ENCODE measurements around the gene RASAL3.
"Not testable (repeated sequence)": the region's sequence is repeated elsewhere in the genome, so short reads cannot be mapped to it uniquely, and the experiment has no call there.

RASAL3 gene

GRCh38 chr19:15480996-15481395, 16.7 kb upstream of the RASAL3 start:
- H3K9me3 Mint-ChIP-seq, DNase-seq, H3K27me3 Mint-ChIP-seq, H3K27ac Mint-ChIP-seq, H3K4me3 Mint-ChIP-seq, ATAC-seq: not testable (repeated sequence)
- H3K4me1 Mint-ChIP-seq, result peaks cover 54% of the 10 kb centered on the region

- H3K27ac Mint-ChIP-seq, result peak within 1 kb of the TSS; percentile 40 to 91
- ATAC-seq (peak; percentile 70), DNase-seq (no peak)
- H3K4me1 Mint-ChIP-seq, result peaks cover 57% of the 10 kb centered on the region
- no peaks in the 10 kb centered on the region for H3K9me3 Mint-ChIP-seq
- H3K4me3 Mint-ChIP-seq, result no peak within 1 kb of the TSS
- no peaks in the 10 kb centered on the region for H3K27me3 Mint-ChIP-seq
Observed at GRCh38 chr19:15479391-15480345, 15.3 kb upstream of the RASAL3 start, which contains the start of gene PGLYRP2. TSS of gene PGLYRP2 (minus strand) at chr19:15479501. CDS start at chr19:15479371, 130 bp downstream.

GRCh38 chr19:15476325-15476724, 12.0 kb upstream of the RASAL3 start:
- H3K4me1 Mint-ChIP-seq, result peaks cover 39% of the 10 kb centered on the region
- no peak overlapping the region for H3K4me3 Mint-ChIP-seq
- DNase-seq (no peak), ATAC-seq (no peak)
- H3K27me3 Mint-ChIP-seq, result no peaks in the 10 kb centered on the region
- H3K9me3 Mint-ChIP-seq, result no peaks in the 10 kb centered on the region
- peak overlapping the region; percentile 23 to 62 for H3K27ac Mint-ChIP-seq

GRCh38 chr19:15475611-15476010, 11.3 kb upstream of the RASAL3 start:
- Mint-ChIP-seq H3K4me1 (peaks cover 39% of the 10 kb centered on the region), H3K27ac (no peak overlapping the region), H3K9me3 (no peaks in the 10 kb centered on the region), H3K27me3 (no peaks in the 10 kb centered on the region), H3K4me3 (no peak overlapping the region)
- ATAC-seq (no peak), DNase-seq (no peak)

- no peak for DNase-seq
- Mint-ChIP-seq H3K27me3 (no peaks in the 10 kb centered on the region), H3K9me3 (no peaks in the 10 kb centered on the region), H3K4me1 (peaks cover 39% of the 10 kb centered on the region), H3K4me3 (no peak overlapping the region), H3K27ac (no peak overlapping the region)
- no peak for ATAC-seq
Observed at GRCh38 chr19:15475169-15475568, 10.8 kb upstream of the RASAL3 start.

- peaks cover 39% of the 10 kb centered on the region for H3K4me1 Mint-ChIP-seq
- not testable (repeated sequence) for H3K27ac Mint-ChIP-seq, H3K4me3 Mint-ChIP-seq, ATAC-seq, DNase-seq, H3K27me3 Mint-ChIP-seq, H3K9me3 Mint-ChIP-seq
Observed at GRCh38 chr19:15473821-15474220, 9.5 kb upstream of the RASAL3 start.

GRCh38 chr19:15471639-15472101, 7.3 kb upstream of the RASAL3 start:
- no peaks in the 10 kb centered on the region for H3K9me3 Mint-ChIP-seq
- H3K27ac Mint-ChIP-seq, result no peak overlapping the region
- DNase-seq (peak in 1 of 2 donors; percentile 8), ATAC-seq (no peak)
- H3K4me1 Mint-ChIP-seq, result peaks cover 53% of the 10 kb centered on the region
- H3K4me3 Mint-ChIP-seq, result no peak overlapping the region
- H3K27me3 Mint-ChIP-seq, result no peaks in the 10 kb centered on the region

- no peaks in the 10 kb centered on the region for H3K9me3 Mint-ChIP-seq
- no peaks in the 10 kb centered on the region for H3K27me3 Mint-ChIP-seq
- DNase-seq (no peak), ATAC-seq (peak; percentile 53)
- peaks cover 57% of the 10 kb centered on the region for H3K4me1 Mint-ChIP-seq
- H3K4me3 Mint-ChIP-seq, result peak overlapping the region; percentile 81 to 86
- H3K27ac Mint-ChIP-seq, result no peak overlapping the region
Observed at GRCh38 chr19:15469513-15470297, 5.4 kb upstream of the RASAL3 start.

- H3K9me3 Mint-ChIP-seq, result no peaks in the 10 kb centered on the region
- ATAC-seq (no peak), DNase-seq (no peak)
- H3K27ac Mint-ChIP-seq, result peak overlapping the region in 1 of 2 donors; percentile 4
- H3K27me3 Mint-ChIP-seq, result no peaks in the 10 kb centered on the region
- peak overlapping the region; percentile 81 to 86 for H3K4me3 Mint-ChIP-seq
- peaks cover 62% of the 10 kb centered on the region for H3K4me1 Mint-ChIP-seq
Observed at GRCh38 chr19:15468675-15469512, 4.5 kb upstream of the RASAL3 start.

GRCh38 chr19:15467734-15468214, 3.4 kb upstream of the RASAL3 start:
- Mint-ChIP-seq H3K4me1 (peaks cover 63% of the 10 kb centered on the region), H3K9me3 (no peaks in the 10 kb centered on the region), H3K27ac (peak overlapping the region in 1 of 2 donors; percentile 67), H3K4me3 (peak overlapping the region; percentile 16 to 63), H3K27me3 (no peaks in the 10 kb centered on the region)
- ATAC-seq (no peak), DNase-seq (no peak)

GRCh38 chr19:15466851-15467733, 2.7 kb upstream of the RASAL3 start:
- peaks cover 70% of the 10 kb centered on the region for H3K4me1 Mint-ChIP-seq
- H3K27me3 Mint-ChIP-seq, result no peaks in the 10 kb centered on the region
- H3K4me3 Mint-ChIP-seq, result peak overlapping the region; percentile 58 to 62
- H3K9me3 Mint-ChIP-seq, result no peaks in the 10 kb centered on the region
- DNase-seq (peak; percentile 43 to 73), ATAC-seq (peak; percentile 61)
- peak overlapping the region; percentile 52 to 94 for H3K27ac Mint-ChIP-seq

GRCh38 chr19:15463861-15464371, 428 bp downstream of the RASAL3 start:
- H3K9me3 Mint-ChIP-seq, result no peaks in the 10 kb centered on the region
- H3K4me3 Mint-ChIP-seq, result peak overlapping the region; percentile 88 to 90
- ATAC-seq, result peak; percentile 88
- peaks cover 70% of the 10 kb centered on the region for H3K4me1 Mint-ChIP-seq
- DNase-seq, result peak; percentile 80 to 86
- no peaks in the 10 kb centered on the region for H3K27me3 Mint-ChIP-seq
- H3K27ac Mint-ChIP-seq, result peak overlapping the region; percentile 97

- Mint-ChIP-seq H3K27ac (peak overlapping the region in 1 of 2 donors; percentile 76), H3K4me3 (no peak overlapping the region), H3K4me1 (peaks cover 54% of the 10 kb centered on the region), H3K9me3 (no peaks in the 10 kb centered on the region), H3K27me3 (no peaks in the 10 kb centered on the region)
- DNase-seq, result no peak
- no peak for ATAC-seq
Observed at GRCh38 chr19:15461694-15462093, 2.6 kb downstream of the RASAL3 start.

Measured in stimulated activated naive CD8-positive, alpha-beta T cell treated with anti-CD3 and anti-CD28 coated beads, Interleukin-15, amount 100 ng/mL, for 72 hours (primary cell).